ENCODE measurements around the gene ST8SIA2. TPM values are rescaled to one million over a fixed set of nuclear protein-coding genes. Genes with fewer than 3 reads are reported as not detected.

ST8SIA2 gene
- total and polyA plus RNA-seq, 10 of the 15 experiments (the other 5 are each of a cell fraction or from before 2014, with no cell fraction given) = not detected

DNA sequence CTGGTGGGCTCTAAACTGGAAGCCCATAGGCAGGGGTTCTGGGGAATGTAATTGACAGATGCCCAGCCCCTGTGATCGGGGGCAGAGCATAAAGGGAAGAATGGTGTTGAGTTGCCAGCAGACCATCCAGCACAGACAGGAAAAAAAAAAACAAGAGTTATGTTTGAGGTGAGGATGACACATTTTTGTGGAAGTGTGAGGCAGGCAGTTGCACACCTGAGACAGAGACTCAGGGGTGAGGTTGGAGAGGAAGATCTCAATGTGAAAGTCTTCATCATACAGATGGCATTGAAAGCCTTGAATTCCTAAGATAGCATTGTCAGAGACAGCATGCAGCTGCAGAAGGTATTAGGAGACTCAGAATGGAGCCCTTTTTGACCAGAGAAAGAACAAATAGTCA, 18.6 kb upstream of the ST8SIA2 start:
- intact Hi-C loops (cut with micrococcal nuclease; ENCODE audit: unreplicated experiment) (no loop called here), in situ Hi-C loops (cut with MboI) (no loop called here)
- no peak overlapping the region for H3K4me2 ChIP-seq (ENCODE audit: control insufficient read depth, insufficient read depth)
- no peak for ATAC-seq
- no peak overlapping the region for H3K4me3 ChIP-seq
- ChIA-PET POLR2A (no interaction called here), RAD21 (ENCODE audit: unreplicated experiment) (no interaction called here), SMC1A (ENCODE audit: uncharacterized antibody, unreplicated experiment) (no interaction called here), CTCF (no interaction called here)
- H3K9me3 ChIP-seq (replicated peaks; ENCODE audit: control insufficient read depth, insufficient read depth, low read length) = no peaks in the 10 kb centered on the region; the same call in 2 of the 3 replicates
- H4K20me1 ChIP-seq (ENCODE audit: control insufficient read depth, insufficient read depth) = no peaks in the 10 kb centered on the region
- no peak for FAIRE-seq
- no peaks in the 10 kb centered on the region for H3K27me3 ChIP-seq (replicated peaks in 1 of 2; ENCODE audit: control insufficient read depth in 2 of 2, insufficient read depth in 2 of 2, low read length in 1 of 2)
- no peaks in the 10 kb centered on the region for H3K79me2 ChIP-seq (ENCODE audit: control insufficient read depth, insufficient read depth, low read length)
- no peak overlapping the region for H3K27ac ChIP-seq (ENCODE audit: control insufficient read depth, insufficient read depth)
- no peaks in the 10 kb centered on the region for H3K36me3 ChIP-seq (ENCODE audit: control insufficient read depth in 2 of 2, insufficient read depth in 2 of 2, low read length in 1 of 2)
- H3K4me1 ChIP-seq (ENCODE audit: control insufficient read depth, insufficient read depth, low read length) = no peaks in the 10 kb centered on the region
- no peak for DNase-seq (ENCODE audit: low read depth, low spot score)
- no peak overlapping the region for H2AFZ ChIP-seq (ENCODE audit: control insufficient read depth, low read depth, low read length)
- TF ChIP-seq, protein P1, sequence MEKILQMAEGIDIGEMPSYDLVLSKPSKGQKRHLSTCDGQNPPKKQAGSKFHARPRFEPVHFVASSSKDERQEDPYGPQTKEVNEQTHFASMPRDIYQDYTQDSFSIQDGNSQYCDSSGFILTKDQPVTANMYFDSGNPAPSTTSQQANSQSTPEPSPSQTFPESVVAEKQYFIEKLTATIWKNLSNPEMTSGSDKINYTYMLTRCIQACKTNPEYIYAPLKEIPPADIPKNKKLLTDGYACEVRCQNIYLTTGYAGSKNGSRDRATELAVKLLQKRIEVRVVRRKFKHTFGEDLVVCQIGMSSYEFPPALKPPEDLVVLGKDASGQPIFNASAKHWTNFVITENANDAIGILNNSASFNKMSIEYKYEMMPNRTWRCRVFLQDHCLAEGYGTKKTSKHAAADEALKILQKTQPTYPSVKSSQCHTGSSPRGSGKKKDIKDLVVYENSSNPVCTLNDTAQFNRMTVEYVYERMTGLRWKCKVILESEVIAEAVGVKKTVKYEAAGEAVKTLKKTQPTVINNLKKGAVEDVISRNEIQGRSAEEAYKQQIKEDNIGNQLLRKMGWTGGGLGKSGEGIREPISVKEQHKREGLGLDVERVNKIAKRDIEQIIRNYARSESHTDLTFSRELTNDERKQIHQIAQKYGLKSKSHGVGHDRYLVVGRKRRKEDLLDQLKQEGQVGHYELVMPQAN (conservative IDR thresholded peaks at IDR 0.05) = no peak
- no peak for TF ChIP-seq ZNF274 (IDR thresholded peaks at IDR 0.05; ENCODE audit: insufficient read depth, insufficient read length)
- no peak for TF ChIP-seq NR2C2 (IDR thresholded peaks at IDR 0.05; ENCODE audit: borderline replicate concordance, control insufficient read depth, insufficient read length, low read depth)
- TF ChIP-seq KDM1A (IDR thresholded peaks at IDR 0.05; ENCODE audit: borderline replicate concordance) = no peak
- no peak for TF ChIP-seq SMAD1 (IDR thresholded peaks at IDR 0.05; ENCODE audit: low read depth, partially characterized antibody)
- no peak for TF ChIP-seq PAX5 (IDR thresholded peaks at IDR 0.05; ENCODE audit: borderline replicate concordance, low read depth, low read length)
- TF ChIP-seq, protein P2, sequence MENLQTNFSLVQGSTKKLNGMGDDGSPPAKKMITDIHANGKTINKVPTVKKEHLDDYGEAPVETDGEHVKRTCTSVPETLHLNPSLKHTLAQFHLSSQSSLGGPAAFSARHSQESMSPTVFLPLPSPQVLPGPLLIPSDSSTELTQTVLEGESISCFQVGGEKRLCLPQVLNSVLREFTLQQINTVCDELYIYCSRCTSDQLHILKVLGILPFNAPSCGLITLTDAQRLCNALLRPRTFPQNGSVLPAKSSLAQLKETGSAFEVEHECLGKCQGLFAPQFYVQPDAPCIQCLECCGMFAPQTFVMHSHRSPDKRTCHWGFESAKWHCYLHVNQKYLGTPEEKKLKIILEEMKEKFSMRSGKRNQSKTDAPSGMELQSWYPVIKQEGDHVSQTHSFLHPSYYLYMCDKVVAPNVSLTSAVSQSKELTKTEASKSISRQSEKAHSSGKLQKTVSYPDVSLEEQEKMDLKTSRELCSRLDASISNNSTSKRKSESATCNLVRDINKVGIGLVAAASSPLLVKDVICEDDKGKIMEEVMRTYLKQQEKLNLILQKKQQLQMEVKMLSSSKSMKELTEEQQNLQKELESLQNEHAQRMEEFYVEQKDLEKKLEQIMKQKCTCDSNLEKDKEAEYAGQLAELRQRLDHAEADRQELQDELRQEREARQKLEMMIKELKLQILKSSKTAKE (IDR thresholded peaks at IDR 0.05; ENCODE audit: low read depth, poor library complexity, severe bottlenecking) = no peak
- no peak for TF ChIP-seq CREM (IDR thresholded peaks at IDR 0.05; ENCODE audit: low read depth)
- TF ChIP-seq SPI1 (IDR thresholded peaks at IDR 0.05; ENCODE audit: borderline replicate concordance, insufficient read depth, low read depth, low read length) = no peak
- TF ChIP-seq YBX1 (IDR thresholded peaks at IDR 0.05) = no peak
- TF ChIP-seq HDAC2 (IDR thresholded peaks at IDR 0.05) = no peak
- TF ChIP-seq, protein P3, sequence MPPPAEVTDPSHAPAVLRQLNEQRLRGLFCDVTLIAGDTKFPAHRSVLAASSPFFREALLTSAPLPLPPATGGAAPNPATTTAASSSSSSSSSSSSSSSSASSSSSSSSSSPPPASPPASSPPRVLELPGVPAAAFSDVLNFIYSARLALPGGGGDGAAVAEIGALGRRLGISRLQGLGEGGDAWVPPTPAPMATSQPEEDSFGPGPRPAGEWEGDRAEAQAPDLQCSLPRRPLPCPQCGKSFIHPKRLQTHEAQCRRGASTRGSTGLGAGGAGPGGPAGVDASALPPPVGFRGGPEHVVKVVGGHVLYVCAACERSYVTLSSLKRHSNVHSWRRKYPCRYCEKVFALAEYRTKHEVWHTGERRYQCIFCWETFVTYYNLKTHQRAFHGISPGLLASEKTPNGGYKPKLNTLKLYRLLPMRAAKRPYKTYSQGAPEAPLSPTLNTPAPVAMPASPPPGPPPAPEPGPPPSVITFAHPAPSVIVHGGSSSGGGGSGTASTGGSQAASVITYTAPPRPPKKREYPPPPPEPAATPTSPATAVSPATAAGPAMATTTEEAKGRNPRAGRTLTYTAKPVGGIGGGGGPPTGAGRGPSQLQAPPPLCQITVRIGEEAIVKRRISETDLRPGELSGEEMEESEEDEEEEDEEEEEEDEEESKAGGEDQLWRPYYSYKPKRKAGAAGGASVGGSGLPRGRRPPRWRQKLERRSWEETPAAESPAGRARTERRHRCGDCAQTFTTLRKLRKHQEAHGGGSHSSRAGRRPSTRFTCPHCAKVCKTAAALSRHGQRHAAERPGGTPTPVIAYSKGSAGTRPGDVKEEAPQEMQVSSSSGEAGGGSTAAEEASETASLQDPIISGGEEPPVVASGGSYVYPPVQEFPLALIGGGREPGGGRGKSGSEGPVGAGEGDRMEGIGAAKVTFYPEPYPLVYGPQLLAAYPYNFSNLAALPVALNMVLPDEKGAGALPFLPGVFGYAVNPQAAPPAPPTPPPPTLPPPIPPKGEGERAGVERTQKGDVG (CRISPR knock-in tag; IDR thresholded peaks at IDR 0.05) = no peak
- no peak for TF ChIP-seq TAF1 (IDR thresholded peaks at IDR 0.05; ENCODE audit: borderline replicate concordance, low read depth, low read length)
- TF ChIP-seq, protein P4, sequence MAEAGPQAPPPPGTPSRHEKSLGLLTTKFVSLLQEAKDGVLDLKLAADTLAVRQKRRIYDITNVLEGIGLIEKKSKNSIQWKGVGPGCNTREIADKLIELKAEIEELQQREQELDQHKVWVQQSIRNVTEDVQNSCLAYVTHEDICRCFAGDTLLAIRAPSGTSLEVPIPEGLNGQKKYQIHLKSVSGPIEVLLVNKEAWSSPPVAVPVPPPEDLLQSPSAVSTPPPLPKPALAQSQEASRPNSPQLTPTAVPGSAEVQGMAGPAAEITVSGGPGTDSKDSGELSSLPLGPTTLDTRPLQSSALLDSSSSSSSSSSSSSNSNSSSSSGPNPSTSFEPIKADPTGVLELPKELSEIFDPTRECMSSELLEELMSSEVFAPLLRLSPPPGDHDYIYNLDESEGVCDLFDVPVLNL (IDR thresholded peaks at IDR 0.05; ENCODE audit: low read depth, low read length) = no peak
- no peak for TF ChIP-seq POLR2AphosphoS2 (IDR thresholded peaks at IDR 0.05; ENCODE audit: low read depth, low read length)
- no peak for TF ChIP-seq MTA2 (IDR thresholded peaks at IDR 0.05; ENCODE audit: low read depth)
- TF ChIP-seq NRF1 (conservative IDR thresholded peaks at IDR 0.05; ENCODE audit: low read depth, low read length) = no peak
- no TSS peak for BruUV-seq (replicated peaks)
- H3K9ac ChIP-seq (ENCODE audit: control insufficient read depth, insufficient read depth, low read length) = no peak overlapping the region
- WGBS (ENCODE audit: insufficient coverage, insufficient replicate concordance, low lambda C conversion rate, missing lambda C conversion rate) = 0% methylated on average over 1 of the region's 1 CpG
